HG03469 (cell line): ENCODE results near the gene ELL3.
"Not testable (repeated sequence)": the region's sequence is repeated elsewhere in the genome, so short reads cannot be mapped to it uniquely, and the experiment has no call there.

Source experiments
- ATAC-seq: cut with Tn5 transposase; IDR thresholded peaks from one replicate; pipeline ENCODE4 v1.9.1; 2021; ENCODE audit warnings: mild to moderate bottlenecking, moderate library complexity, moderate number of reproducible peaks; ENCODE audit not compliant: unreplicated experiment

Gene ELL3

GRCh38 chr15:43728053-43728725 is 48.6 kb downstream of the ELL3 start:
- not testable (repeated sequence) for ATAC-seq

- not testable (repeated sequence) for ATAC-seq
Observed at GRCh38 chr15:43726306-43726705, 50.5 kb downstream of the ELL3 start.

GRCh38 chr15:43723151-43723550 is 53.6 kb downstream of the ELL3 start:
- no peak for ATAC-seq
